Peyer's patch (tissue), 4 donors: ENCODE results near the gene APOBEC3A.

ENCODE experiments used
- POLR2A ChIP-seq, 2 donors: fragments of 450-650 bp; IDR thresholded peaks; one replicate each; pipeline ENCODE4 v1.5.1; 2017; ENCODE audit warnings: antibody characterized with exemption in 2 of 2, mild to moderate bottlenecking in 2 of 2, moderate library complexity in 2 of 2
- TF ChIP-seq, protein P1 (sequence below), 6 experiments: fragments of 450-650 bp in 4 of 6; fragments of 200-600 bp in 2 of 6; sonication (generic) in 1 of 6; IDR thresholded peaks; one replicate each; pipeline ENCODE4 v1.5.1; 2017 to 2019; ENCODE audit warnings: antibody characterized with exemption in 6 of 6, mild to moderate bottlenecking in 3 of 6, moderate library complexity in 1 of 6

DNA sequence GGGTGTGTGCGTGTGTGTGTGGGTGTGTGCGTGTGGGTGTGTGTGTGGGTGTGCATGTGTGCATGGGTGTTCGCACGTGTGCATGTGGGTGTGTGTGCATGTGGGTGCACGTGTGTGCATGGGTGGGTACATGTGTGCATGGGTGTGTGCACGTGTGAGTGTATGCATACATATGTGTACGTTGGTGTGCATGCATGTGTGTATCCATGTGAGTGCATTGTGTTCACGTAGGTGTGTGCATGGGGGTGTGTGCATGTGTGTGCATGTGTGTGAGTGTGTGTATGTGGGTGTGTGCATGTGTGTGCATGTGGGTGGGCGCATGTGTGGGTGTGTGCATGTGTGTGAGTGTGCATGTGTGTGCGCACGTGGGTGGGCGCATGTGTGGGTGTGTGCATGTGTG lies 19.9 kb upstream of the APOBEC3A start:
- no peak for TF ChIP-seq POLR2A (IDR thresholded peaks at IDR 0.05)
- TF ChIP-seq, protein P1, sequence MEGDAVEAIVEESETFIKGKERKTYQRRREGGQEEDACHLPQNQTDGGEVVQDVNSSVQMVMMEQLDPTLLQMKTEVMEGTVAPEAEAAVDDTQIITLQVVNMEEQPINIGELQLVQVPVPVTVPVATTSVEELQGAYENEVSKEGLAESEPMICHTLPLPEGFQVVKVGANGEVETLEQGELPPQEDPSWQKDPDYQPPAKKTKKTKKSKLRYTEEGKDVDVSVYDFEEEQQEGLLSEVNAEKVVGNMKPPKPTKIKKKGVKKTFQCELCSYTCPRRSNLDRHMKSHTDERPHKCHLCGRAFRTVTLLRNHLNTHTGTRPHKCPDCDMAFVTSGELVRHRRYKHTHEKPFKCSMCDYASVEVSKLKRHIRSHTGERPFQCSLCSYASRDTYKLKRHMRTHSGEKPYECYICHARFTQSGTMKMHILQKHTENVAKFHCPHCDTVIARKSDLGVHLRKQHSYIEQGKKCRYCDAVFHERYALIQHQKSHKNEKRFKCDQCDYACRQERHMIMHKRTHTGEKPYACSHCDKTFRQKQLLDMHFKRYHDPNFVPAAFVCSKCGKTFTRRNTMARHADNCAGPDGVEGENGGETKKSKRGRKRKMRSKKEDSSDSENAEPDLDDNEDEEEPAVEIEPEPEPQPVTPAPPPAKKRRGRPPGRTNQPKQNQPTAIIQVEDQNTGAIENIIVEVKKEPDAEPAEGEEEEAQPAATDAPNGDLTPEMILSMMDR (IDR thresholded peaks at IDR 0.05) = no peak
